ENCODE measurements around the gene HIVEP3.

GRCh38 chr1:41846625-41847405 lies 71.9 kb downstream of the HIVEP3 start:
- TF ChIP-seq CTCF (IDR thresholded peaks at IDR 0.05) (no peak), POLR2A (IDR thresholded peaks at IDR 0.05) (no peak)

All from heart left ventricle (tissue), 13 donors.